Measurements from ENCODE around the gene CHIA.
"Not testable (repeated sequence)": the region's sequence is repeated elsewhere in the genome, so short reads cannot be mapped to it uniquely, and the experiment has no call there.

The CHIA gene

GRCh38 chr1:111286912-111287311, 3.7 kb upstream of the CHIA start:
- no peak for DNase-seq

DNA sequence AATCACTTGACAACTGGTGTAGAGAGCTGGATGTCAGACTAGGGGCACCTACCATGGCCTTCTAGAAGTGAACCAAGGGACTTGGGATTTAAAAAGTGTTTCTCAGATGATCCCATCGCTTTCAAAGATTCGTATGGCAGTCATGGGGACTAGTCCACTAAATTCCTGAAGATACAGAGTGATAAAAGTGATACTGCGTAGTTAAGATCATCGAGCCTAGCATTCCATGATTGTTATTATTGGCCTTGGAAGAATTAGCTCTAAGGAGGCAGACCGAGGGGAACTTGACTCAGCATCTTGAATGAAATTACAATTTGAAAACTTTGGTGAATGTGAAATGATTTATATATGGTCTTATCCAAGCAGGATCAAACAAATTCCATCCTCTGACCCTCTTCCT, 1.3 kb upstream of the CHIA start:
- no peak for DNase-seq

DNA sequence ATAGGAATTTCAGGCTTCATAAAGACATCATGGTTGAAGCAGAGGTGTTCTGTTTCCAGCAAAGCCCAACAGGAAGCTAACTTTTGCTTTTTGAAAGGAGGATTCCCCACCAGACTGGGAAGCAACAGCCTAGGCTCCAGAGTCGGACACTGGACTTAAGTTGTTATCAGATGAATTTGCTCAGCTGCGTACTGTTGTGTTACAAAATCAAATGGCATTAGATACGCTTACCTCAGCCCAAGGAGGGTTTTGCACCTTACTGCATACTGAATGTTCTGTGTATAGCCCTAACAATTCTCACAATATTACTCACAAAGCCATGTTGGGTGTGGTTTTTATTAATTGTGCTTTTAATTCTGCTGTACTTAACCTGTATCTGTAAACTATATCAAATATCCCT, 547 bp upstream of the CHIA start:
- DNase-seq: no peak

GRCh38 chr1:111294390-111294789, 3.7 kb downstream of the CHIA start:
- DNase-seq: no peak

DNA sequence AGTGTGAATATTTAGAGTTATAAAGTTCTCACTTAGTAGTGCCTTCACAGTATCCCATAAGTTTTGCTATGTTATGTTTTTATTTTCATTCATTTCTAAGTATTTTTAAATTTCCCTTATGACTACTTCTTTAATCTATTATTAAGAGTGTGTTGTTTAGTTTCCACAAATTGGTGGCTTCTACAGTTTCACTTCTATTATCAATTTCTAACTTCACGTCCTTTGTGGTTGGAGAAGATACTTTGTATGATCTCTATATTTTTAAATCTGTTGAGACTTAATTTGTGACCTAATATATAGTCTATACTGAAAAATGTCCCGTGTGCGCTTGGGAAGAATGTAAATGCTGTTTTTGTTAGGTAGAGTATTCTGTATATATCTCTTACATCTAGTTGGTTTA, 11.7 kb downstream of the CHIA start:
- DNase-seq: no peak

GRCh38 chr1:111309690-111310089, 19.0 kb downstream of the CHIA start:
- DNase-seq: no peak

DNA sequence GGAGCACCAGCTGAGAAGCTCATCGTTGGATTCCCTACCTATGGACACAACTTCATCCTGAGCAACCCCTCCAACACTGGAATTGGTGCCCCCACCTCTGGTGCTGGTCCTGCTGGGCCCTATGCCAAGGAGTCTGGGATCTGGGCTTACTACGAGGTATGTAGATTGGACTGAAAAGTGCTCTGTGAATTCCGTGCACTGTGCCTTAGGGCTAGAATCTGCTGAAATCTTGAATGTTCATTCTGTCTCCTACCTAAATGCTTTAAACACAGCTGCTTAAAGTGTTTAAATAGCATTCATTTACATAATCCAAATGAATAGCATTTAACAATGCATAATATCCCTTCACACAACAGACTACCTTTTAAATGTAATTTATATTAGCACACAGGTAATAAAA, 27.9 kb downstream of the CHIA start:
- DNase-seq: no peak

- DNase-seq: no peak
Measured at GRCh38 chr1:111320066-111320879, 29.6 kb downstream of the CHIA start.

DNA sequence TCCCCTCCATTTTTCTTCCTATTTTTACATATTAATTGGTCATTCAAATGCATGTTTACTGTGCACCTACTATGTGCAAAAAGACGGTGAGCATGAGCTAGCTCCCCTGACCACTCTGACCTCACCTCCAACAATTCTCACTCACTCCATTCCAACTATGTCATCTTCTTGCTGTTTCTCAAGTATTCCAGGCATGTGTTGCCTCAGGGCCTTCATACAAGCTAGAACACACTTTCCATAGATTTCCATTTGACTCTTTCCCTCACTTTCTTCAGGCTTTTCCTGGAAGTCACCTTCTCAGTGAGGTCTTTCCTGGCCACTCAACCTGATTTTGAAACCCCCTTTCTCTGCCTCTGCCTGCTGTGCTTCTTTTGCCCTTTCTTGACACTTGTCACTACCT, 32.6 kb downstream of the CHIA start:
- DNase-seq: no peak

DNA sequence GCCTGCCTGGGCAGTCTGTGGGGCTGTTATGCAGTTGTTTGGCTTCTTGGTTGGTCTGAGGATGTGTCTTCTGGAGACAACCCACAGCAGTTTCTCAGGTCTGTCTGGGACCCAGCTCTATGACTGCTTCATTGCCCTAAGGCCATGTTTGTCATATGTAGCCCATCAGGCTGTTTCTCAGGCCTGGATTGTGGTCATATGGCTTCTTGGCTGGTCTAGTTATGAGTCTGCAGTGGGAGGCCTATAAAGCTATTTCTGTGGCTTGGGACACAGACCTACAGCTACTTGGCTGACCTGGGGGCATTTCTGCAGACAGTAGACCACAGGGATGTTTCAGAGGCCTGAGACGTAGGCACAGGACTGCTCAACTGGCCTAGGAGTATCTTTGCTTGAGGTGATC, 41.5 kb downstream of the CHIA start:
- no peak for DNase-seq

GRCh38 chr1:111334169-111334568, 43.5 kb downstream of the CHIA start:
- DNase-seq: no peak

- DNase-seq: not testable (repeated sequence)
Measured at GRCh38 chr1:111335214-111335877, 44.7 kb downstream of the CHIA start.

DNA sequence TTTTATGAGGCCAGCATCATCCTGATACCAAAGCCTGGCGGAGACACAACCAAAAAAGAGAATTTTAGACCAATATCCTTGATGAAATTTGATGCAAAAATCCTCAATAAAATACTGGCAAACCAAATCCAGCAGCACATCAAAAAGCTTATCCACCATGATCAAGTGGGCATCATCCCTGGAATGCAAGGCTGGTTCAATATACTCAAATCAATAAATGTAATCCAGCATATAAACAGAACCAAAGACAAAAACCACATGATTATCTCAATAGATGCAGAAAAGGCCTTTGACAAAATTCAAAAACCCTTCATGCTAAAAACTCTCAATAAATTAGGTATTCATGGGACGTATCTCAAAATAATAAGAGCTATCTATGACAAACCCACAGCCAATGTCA, 48.2 kb downstream of the CHIA start:
- not testable (repeated sequence) for DNase-seq

DNA sequence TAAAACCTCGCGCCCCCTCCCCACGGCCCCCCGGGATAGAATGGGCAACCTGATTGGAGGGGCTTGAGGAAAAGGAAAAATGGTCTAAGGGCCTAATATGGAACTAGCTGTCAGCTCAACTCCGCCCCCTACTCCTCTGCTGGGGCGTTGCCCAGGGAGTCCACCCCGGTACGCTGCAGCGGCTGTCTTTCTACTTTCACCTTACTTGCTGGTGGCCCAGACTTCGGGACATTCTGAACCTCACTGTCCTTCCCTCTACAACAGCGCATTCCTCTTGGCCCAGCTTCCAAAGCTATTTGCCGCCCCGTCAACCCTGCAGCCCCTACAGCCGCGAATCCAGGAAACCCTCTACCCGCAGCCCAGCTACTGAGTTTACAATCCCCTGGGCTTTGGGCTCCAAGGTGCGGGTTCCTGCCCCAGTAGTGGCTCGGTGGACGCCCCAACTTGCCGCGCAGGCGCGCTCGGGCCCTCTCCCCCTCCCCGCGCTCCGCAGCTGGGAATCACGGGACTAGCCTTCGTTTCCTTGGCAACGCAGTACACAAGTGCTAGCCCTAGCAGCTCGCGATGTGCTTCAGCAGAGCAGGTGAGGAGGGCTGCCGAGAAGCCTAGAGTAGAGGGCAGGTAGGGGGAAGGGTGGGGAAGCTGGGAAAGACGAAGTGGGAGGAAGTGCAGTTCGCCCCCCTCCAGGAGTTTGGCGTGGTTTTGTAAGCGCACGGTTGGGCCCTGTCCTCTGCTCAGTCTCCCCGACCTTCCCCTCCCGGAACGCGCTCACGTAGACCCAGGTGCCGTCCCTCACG, 55.6 kb downstream of the CHIA start:
- no peak for DNase-seq

DNA sequence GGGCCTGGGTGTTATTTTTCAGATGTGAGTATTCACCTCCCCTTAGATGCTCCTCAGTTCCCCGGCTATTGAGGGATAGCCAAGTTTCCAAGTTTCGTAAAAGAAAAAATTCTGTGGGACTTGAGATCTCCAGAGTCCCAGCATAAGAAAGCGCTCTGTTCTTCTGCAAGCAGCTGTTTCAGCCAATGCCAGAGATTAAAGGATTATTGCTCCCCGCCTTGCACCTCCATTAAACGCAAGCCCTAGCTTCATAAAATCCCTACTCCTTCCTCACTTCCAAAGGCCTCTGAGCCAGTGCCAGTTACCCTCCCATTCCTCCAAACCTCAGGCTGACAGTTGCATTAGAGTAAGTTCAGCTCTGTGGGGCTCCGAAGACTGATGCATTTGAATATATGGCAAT, 56.4 kb downstream of the CHIA start:
- DNase-seq: no peak

GRCh38 chr1:111351700-111352099, 61.0 kb downstream of the CHIA start:
- DNase-seq: no peak

DNA sequence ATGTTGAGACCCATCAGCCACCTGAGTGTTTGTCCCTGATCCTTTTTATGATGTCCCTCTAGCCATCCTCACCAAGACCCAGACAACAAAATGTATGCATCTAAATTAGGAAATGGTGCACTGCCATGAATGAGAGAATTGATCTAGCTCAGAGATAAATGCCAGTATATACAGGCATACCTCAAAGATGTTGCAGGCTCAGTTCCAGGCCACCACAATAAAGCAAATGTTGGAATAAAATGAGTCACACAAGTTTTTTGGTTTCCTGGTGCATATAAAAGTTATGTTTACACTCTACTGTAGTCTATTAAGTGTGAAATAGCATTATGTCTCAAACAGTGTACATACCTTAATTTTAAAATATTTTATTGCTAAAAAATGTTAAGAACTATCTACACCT, 63.9 kb downstream of the CHIA start:
- no peak for DNase-seq

- DNase-seq: no peak
Measured at GRCh38 chr1:111358964-111359363, 68.3 kb downstream of the CHIA start.

- DNase-seq: no peak
Measured at GRCh38 chr1:111359376-111359775, 68.7 kb downstream of the CHIA start.

DNA sequence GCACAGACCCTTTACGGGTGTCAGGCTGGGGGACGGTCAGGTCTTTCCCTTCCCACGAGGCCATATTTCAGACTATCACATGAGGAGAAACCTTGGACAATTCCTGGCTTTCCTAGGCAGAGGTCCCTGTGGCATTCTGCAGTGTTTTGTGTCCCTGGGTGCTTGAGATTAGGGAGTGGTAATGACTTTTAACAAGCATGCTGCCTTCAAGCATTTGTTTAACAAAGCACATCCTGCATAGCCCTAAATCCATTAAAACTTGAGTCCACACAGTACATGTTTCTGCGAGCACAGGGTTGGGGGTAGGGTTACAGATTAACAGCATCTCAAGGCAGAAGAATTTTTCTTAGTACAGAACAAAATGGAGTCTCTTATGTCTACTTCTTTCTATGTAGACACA, 69.6 kb downstream of the CHIA start:
- not testable (repeated sequence) for DNase-seq

GRCh38 chr1:111361761-111362160, 71.1 kb downstream of the CHIA start:
- no peak for DNase-seq

DNA sequence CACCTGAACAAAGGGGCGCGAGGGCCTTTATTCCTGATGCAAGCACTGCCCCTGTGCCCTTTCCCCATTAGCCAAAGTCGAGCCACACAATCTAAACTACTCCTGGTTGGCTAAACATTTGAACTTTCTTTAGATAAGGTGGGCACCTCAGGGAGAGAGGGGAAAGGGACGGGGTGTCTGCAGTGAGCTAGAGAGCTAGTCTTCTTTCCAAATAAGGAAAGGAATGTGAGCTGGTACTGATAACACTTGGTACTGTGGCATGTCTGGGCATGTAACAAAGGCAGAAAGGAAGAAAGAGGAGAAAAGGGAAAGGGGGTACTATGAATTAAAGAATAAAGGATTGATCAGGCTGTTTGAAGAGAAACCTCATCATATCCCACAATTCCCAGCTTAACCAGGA, 74.0 kb downstream of the CHIA start:
- DNase-seq: no peak

DNA sequence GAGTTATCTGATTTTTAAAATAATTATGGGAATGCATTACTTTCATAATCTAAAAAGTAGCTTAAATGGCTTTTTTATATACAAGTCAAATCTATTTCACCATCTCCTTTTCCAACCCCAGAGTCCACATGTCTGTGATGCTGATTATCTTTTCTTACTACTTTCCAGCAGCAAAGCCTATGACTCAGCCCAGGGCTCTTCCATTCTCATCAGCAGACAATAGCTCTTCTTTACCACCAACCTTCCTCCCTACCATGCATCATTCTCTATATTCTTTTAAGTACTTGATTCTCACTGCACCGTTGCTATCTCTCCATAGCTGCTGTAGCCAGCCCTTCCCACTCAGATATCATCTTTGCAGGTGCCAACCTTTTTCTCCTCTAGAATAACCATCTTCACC, 75.6 kb downstream of the CHIA start:
- DNase-seq: no peak

DNA sequence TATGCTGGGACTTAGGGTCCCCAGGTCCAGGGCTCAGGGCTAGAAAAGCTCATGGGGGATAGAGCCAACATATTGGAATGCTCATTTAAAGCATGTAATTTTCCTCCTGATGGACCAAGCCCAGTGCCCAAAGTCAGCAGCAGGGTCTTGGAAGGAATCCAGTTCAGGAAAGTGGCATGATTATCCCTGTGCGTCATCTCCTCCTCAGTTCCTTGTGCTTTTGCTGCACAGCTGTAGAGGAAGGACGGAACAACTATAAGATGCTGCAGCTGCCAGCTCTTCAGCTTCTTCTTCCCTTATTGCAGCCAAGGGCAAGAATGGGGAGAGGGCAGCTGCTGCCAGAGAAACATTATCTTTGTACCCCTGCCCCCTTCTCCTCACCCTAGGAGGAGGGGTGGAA, 78.5 kb downstream of the CHIA start:
- DNase-seq: no peak

Measured in NK-92 treated with Interleukin-12 subunit alpha and Interleukin-12 subunit beta, amount 100 ng/mL, for 24 hours (cell line).